Activated T-helper 9 cell treated with anti-CD3 and anti-CD28 coated beads, Interleukin-2, amount 50 U/mL, for 16 hours (primary cell): Measurements from ENCODE around the gene PARVA.

Experiments used
- DNase-seq: peaks from one replicate; pipeline ENCODE4 v3.0.0-alpha.2; 2020; ENCODE audit warnings: low read depth

Gene PARVA

GRCh38 chr11:12433121-12433520 lies 55.8 kb downstream of the PARVA start:
- DNase-seq, result no peak

- DNase-seq, result no peak
These were observed 56.4 kb downstream of the PARVA start for GRCh38 chr11:12433571-12434324.

GRCh38 chr11:12434325-12434654 lies 56.9 kb downstream of the PARVA start:
- no peak for DNase-seq

GRCh38 chr11:12435264-12435663 lies 57.9 kb downstream of the PARVA start:
- DNase-seq, result no peak

- DNase-seq, result no peak
These were observed 58.9 kb downstream of the PARVA start for GRCh38 chr11:12436266-12436665.

GRCh38 chr11:12438291-12438690 lies 60.9 kb downstream of the PARVA start:
- DNase-seq, result no peak

GRCh38 chr11:12439615-12440014 lies 62.2 kb downstream of the PARVA start:
- DNase-seq, result no peak

GRCh38 chr11:12440565-12440964 lies 63.2 kb downstream of the PARVA start:
- no peak for DNase-seq

- DNase-seq, result no peak
These were observed 64.0 kb downstream of the PARVA start for GRCh38 chr11:12441231-12441861.

- no peak for DNase-seq
These were observed 67.2 kb downstream of the PARVA start for GRCh38 chr11:12444601-12445000.

GRCh38 chr11:12445001-12445400 lies 67.6 kb downstream of the PARVA start:
- no peak for DNase-seq

GRCh38 chr11:12446863-12447262 lies 69.5 kb downstream of the PARVA start:
- DNase-seq, result no peak

GRCh38 chr11:12448131-12448939 lies 71.0 kb downstream of the PARVA start:
- DNase-seq, result no peak

- no peak for DNase-seq
These were observed 72.8 kb downstream of the PARVA start for GRCh38 chr11:12449961-12450715.

GRCh38 chr11:12451179-12451814 lies 73.9 kb downstream of the PARVA start:
- DNase-seq, result no peak

GRCh38 chr11:12453243-12453642 lies 75.9 kb downstream of the PARVA start:
- no peak for DNase-seq

GRCh38 chr11:12454782-12455181 lies 77.4 kb downstream of the PARVA start:
- DNase-seq, result no peak

GRCh38 chr11:12455938-12456337 lies 78.6 kb downstream of the PARVA start:
- DNase-seq, result no peak

GRCh38 chr11:12456651-12457579 lies 79.5 kb downstream of the PARVA start:
- no peak for DNase-seq

GRCh38 chr11:12458042-12458441 lies 80.7 kb downstream of the PARVA start:
- no peak for DNase-seq

GRCh38 chr11:12459374-12459773 lies 82.0 kb downstream of the PARVA start:
- DNase-seq, result no peak
